Fibroblast of upper back skin (primary cell): ENCODE data around the gene OGFOD2.

ENCODE experiments used
- DNase-seq: peaks from one replicate; pipeline ENCODE4 v3.0.0-alpha.2; 2013

OGFOD2 gene

DNA sequence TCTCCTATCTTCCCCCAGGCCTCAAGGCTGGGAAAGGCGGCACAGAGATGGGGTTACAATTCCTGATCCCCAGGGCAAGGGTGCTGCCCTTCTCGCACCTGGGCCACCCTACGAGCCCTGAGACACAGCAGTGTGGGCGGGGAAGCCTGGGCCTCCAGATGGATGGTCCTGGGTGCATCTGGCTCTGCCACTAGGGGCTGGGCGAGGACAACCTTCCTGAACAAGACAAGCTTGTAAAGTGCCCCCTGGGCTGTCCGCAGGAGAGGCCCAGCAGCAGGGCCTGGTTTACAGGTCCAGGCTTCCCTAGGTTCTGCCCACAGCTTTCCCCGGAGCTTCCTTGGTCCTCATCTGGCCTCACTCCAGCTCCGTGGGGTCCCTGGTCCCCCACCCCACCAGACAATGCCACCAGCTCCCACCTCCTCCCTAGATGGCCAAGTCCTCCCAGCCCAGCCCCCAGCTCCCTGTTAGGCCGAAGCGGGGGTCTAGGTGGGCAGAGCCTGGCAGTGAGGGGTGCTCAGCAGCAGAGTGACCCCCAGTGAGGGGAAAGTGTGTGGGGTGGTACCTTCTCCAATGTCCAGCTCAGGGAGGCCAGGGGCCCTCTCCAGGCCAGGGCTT lies 14.3 kb downstream of the OGFOD2 start:
- no peak for DNase-seq

DNA sequence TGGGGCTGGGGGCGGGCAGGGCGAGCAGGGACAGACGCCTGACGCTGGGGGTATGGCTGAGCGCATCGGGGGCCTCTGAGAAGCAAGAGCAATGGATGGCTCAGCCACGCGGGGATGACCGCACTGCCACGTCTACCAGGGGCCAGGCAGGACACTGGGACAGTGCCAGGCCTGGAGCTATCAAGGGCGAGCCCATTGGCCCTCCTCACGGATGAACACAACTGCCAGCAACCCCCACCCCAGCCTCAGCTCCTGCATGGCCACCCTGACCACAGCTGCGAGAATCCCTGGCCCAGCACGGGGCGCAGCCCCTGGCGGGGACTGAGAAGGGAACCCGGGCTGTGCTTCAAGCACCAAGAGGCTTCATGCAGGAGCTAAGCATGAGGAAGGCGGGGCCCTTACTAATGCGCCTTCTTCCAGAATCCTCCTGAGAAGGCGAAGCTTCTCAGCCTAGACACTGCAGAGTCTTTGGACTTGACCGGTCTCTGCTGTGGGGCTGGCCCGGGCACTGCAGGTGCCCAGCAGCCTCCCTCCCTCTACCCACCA lies 14.9 kb downstream of the OGFOD2 start:
- no peak for DNase-seq

- DNase-seq, result no peak
Measured at GRCh38 chr12:122990561-122990960, 15.5 kb downstream of the OGFOD2 start.

- no peak for DNase-seq
Measured at GRCh38 chr12:122990961-122991622, 16.0 kb downstream of the OGFOD2 start.

DNA sequence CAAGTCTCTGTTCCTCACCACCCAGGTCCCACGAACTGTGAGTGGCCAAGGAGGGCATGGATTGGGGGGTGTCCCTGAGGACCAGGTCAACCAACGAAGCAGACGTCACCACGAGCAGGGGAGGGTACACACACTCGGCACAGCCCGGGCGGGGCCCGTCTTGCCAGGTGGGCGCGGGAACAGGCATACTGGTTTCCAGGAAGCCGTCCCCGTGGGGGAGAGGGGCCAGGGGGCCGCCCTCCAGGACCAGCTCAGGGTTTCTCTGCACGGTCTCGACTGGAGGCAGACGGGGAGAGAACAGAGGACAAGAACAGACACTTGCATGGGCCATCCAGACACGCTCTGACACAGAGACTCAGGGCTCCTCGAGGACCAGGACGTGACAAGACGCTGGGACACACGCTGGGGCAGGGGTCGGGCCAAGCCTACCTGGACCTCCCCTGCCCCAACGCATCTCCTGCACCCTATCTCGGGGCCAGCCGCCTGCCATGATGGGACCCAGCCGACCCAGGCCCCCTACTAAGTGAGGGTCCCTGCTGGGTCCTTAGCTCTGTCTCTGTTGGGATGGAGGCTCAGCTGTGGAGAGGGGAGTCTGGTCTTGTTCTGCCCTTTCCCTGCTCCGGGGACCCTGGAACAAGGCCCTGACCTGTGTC lies 16.7 kb downstream of the OGFOD2 start:
- no peak for DNase-seq

GRCh38 chr12:122992386-122992785 lies 17.3 kb downstream of the OGFOD2 start:
- no peak for DNase-seq

GRCh38 chr12:122994140-122994675 lies 19.2 kb downstream of the OGFOD2 start:
- no peak for DNase-seq

DNA sequence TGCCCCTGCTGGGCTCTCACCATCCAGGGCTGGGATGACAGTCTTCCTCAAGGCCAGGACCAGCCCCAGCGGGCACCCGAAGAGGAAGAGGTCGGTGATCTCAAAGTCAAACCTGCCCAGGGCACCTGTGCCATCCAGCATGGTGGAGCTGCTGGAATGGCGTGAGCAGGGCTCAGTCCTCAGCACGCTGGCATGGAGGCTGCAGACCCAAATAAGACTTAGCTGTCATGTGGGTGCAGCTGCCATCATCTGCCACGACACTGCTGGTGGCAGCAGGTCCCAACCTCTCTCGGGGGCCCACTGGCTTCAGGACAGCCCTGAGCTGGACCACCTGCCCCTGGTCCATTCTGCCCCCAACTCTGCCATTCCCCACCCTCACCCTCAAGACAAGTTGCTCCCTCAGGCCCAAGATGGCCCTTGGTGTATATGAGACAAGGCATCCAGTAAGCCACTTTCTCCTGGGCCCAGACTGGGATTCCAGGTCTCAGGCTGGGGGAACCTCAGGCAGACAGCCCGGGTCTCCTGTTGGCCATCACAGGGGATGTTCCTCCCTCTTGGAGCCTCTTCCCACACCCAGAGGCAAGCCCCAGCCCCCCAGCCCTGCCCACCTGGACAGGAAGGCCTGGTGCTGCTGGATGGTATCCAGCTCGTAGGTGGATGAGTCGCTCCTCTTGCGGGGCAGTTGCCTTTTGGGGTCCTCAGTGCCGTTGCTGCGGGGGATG lies 19.9 kb downstream of the OGFOD2 start:
- no peak for DNase-seq

DNA sequence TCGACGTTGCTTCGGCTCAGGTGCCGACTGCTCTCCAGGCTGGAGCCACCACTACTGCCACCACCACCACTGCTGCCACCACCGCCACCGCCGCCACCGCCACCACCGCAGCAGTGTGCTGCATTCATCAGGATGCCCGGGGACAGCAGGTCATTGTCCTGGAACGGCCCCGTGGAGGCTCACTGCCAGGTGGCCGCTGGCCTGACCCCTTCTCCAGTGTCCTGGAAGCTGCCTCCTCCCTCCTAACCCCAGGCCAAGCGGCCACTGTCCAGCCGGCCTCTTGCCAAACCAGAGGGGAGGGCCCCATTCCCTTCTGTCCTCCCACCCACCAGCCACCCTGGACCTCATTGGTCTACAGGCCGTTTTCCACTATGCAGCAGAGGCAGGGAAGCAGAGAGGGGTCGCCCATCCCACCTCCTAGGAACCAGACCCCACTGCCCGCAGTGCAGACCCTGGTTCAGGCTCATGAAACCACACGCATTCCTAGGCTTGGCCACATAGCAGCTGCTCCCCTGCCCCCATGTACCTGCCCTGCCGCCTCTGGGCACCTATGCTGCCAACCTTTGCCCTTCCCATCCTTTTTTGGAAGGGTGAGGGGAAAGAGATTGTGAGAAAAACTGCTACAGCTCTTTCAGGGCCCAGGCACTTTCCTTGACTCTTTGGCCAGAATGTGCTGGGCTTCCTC lies 20.6 kb downstream of the OGFOD2 start:
- no peak for DNase-seq

DNA sequence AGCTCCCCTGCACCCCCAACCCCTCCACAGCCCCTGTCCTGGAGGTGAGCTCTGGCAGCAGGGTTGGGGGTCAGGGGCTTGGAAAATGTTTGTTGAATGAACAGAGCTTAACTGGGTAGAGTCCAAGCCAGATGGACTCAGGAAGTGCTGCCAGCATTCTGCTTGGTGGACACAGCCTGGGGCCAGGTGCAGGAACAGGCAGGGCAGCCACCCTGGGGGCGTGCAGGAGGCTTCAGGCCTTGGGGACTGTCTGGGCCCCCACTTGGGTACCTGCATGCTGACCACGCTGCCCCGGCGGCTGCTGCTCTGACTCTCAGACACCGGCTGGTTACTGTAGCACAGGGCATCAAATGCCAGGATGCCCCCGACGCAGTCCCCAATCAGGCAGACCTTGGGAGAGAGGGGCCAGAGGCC lies 21.2 kb downstream of the OGFOD2 start:
- no peak for DNase-seq

DNA sequence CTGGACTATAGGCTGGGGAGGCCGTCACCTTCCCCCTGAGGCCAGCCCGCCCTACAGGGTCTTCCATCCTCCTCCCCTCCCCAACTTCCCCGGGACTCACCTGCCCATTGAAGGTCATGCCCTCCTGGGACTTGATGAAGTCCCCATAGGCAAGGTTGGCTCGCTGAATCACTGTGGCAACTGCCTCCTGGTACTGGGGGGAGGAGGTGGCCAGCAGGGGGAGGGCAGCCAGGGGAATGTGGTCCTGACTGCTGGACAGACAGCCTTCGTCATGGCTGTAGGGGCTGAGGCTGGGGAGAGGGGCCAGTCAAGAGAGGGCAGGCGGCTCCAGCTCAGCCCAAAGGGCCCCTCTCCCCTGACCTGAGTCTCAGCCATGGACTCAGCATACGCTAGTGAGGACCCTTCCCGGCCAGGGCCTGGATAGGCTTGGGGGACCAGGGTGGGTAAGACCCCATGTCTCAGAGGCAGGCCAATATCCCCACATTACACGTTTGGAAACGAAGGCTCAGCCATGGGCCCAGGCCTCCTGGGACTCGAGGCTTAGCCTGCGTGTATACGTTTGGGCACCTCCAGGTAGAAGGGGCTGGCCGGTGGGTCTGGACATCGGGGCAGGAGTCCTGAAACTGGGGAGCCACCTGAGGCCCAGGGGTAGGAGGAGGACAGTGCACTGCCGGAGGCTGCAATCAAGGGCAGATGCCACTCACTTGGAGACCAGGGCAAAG lies 21.7 kb downstream of the OGFOD2 start:
- no peak for DNase-seq

DNA sequence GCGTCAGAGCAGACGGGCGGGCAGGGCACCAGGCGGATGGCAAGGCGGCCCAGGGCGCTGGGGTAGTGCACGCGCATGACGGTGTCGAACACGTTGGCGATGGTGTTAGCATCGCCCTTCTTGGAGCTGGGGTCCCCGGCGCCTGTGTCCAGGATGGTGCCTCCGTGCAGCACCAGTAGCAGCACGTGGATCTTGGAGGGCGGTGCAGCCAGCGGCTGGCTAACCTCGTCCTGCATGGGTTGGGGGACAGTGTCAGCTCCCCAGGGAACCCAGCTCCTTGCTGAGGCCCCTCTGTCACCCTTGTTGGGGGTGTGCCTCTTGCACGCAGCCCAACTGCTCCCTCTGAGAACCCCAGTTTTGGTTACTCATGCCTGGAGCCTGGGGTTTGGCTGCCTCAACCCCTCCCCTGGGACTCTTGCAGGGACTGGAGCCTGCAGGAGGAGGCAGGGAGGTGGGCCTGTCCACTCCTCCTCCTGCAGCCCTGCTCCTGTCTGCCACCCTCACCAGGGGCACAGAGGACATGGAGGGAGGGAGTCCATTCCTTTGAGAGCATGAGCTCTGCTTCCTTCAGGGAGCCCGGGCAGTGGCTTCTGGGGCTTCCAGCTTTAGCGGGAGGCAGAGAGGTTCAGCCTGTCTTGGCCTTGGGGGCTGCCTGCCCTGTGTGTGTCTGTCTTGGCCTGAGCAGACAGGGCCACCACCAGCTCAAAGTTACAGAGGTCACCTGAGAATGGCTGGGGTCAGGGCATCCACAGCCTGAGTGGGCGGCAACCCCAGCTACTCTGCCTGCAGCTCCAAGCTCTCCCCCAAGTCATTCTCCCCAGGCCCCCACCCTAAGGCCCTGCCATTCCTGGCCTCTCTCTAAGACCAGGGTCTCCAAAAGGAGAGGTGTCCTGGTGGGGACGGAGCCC lies 22.6 kb downstream of the OGFOD2 start:
- no peak for DNase-seq

DNA sequence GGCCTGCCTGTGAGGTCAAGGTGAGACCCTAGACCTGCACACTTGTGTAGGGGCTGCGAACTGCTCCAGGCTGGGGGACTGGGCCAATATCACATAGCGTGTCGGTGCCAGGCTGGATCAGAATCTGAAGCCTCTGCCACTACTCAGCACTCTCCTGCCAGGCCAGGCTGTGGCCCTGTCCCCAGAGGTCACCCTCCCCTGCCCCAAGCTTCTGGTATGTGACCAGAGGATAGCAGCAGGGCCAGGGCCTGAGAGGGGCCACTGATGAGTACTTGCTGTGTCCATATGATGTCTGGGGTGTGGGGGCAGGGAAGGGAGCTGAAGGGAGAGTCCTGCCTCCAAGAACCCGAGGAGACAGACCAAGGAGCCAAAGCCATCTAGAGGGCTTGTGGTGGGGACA lies 23.3 kb downstream of the OGFOD2 start:
- no peak for DNase-seq

DNA sequence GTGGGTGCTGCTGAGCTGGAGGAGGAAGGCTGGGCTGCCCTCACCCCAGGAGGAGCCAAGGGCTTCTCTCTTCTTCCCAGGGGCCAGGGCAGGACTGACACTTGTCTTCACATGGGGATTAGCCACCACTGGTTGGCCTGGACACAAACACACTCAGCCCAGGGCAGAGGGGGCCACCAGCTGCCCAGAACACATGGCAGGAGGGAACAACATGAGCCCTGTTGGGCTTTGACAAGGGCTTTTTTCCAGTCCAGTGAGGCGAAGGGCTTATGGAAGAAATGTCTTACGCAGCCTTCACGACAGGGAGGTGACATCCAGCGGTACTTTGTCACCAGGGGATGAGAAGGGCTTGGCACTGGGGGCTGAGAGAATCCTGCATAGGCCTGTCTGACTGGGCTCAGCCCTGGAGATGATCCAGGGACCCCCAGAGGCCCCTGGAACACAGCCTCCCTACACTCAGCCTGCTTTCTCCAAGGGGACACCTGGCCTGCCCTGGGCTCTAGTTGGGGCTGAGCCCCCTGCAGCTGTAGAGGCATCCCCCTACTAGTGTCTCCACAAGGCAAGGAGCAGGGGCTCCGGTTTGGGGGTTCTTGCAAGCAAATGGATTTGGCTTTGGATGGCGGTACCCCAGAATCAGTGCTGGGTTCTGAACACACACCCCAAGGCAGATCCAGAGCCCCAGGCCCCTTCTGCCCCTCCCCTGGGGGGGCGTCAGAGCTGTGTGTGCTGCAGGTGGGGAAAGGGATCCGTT lies 24.3 kb downstream of the OGFOD2 start:
- DNase-seq, result no peak

GRCh38 chr12:122999986-123000420 lies 25.0 kb downstream of the OGFOD2 start:
- no peak for DNase-seq

DNA sequence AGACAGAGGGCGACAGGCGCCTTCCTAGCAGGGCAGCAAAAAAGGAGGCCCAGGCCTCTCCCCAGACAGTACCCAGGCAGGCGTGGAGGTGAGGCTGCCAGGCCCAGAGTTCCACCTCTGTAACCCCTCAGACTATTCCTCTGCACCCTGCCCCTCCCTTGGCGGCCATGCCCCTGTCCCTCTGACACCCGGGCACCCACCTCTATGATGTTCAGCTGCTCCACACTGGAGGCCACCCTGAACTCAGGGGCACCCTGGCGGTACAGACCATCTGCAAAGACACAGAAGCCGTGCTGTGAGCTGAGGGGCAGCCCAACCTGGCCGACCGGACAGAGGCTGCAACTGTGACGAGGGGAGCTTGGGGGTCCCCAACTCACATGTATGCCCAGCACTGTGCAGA lies 25.5 kb downstream of the OGFOD2 start:
- no peak for DNase-seq

DNA sequence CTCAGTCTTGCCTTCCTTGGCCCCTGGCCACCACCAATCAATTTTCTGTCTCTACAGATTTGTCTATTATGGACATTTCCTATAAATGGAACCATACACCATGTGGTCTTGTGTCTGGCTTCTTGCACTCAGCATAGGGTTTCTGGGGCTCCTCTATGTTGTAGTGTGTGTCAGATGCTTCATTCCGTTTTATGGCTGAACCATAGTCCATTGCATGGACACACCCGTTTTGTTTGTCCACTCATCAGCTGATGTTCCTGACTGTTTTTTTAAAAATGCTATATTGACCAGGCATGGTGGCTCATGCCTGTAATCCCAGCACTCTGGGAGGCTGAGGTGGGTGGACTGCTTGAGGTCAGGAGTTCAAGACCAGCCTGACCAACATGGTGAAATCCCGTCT lies 26.4 kb downstream of the OGFOD2 start:
- DNase-seq, result no peak

- no peak for DNase-seq
Measured at GRCh38 chr12:123003257-123003656, 28.2 kb downstream of the OGFOD2 start.

DNA sequence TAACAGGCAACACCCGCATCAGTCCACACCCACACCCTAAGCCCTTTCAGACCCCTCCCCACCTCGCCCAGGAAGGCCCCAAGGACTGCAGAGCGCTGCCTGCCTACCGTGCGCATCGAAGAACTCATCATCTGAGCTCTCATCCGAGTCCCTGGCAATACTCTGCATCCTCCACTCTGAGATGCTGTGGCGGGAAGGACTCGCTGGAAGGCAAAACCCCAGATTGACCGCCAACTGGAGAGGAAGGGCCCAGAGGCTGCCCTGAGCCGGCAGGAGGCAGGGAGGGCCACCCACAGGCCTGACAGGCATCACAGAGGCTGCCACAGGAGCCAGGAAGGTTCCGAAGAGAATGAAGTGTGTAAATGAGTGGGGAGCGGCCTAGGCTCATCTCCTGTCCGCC lies 29.2 kb downstream of the OGFOD2 start:
- no peak for DNase-seq

DNA sequence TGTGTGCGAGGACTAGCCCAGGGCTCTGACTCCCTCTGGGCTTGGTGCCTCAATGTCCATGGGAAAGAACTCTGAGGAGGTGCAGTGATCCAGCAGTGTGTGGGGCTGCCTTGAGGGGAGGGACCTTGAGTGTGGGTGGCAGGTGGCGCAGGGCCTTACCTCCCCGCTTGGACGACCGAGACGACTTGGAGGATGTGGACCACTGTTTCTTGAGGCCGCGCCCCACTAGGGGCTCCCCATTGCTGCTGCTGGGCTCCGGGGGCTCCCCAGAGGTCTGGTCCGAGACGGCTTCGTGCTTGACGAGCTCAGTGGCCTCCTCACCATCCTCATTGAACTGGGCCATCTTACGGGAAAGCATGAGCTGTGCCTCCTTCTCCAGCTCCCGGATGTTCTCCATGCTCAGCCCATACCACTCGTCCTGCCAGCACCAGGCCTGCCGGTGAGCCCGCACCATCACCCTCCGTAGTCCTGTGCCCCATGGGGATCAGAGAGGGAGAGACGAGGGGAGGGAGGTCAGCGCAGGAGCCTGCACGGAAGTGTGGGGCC lies 30.1 kb downstream of the OGFOD2 start:
- no peak for DNase-seq
